HG02852 (cell line): ENCODE results near the gene PCTP.

Experiments used
- ATAC-seq: cut with Tn5 transposase; IDR thresholded peaks from one replicate; pipeline ENCODE4 v1.9.1; 2021; ENCODE audit warnings: mild to moderate bottlenecking, moderate library complexity; ENCODE audit not compliant: unreplicated experiment

PCTP gene

DNA sequence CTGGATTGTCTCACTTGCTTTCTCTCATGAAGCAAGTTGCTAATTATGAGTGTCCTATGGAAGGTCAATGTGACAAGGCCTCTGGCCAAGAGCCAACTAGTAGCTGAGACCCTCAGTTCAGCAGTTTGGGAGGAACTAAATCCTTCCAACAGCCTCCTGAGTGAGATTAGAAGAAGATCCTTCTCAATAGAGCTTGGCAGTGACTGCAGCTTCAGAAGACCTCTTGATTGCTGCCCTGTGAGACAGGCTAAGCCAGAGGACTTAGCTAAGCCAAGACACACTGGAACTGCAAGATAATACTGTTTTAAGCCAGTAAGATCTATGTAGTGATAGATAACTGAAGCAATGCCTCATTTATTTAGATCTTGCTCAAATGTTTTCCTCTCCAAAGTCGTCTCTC, 34.3 kb downstream of the PCTP start:
- no peak for ATAC-seq

- ATAC-seq = no peak
Measured at GRCh38 chr17:55793272-55793671, 42.4 kb downstream of the PCTP start.

GRCh38 chr17:55794725-55795482, 44.1 kb downstream of the PCTP start:
- ATAC-seq = no peak

- no peak for ATAC-seq
Measured at GRCh38 chr17:55806745-55807495, 56.1 kb downstream of the PCTP start.

DNA sequence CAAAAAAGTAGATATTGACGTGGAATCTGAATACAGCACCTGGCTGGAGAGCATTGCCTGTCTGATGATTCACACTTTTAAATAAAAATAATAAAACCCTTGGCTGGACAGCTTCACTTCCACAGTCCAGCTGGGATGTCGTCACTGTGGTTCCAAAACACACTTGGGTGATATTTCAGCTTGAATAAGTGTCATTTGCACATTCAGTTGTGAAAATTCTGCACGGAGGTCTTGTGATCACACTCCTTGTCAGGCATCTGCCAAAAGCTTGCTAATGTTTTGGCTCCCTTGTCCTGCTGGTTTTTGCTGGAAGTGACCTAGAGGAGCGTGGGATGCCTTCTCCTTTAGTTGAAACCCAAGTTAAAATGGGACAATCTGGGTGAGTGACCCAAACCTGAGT, 60.7 kb downstream of the PCTP start:
- ATAC-seq = no peak

DNA sequence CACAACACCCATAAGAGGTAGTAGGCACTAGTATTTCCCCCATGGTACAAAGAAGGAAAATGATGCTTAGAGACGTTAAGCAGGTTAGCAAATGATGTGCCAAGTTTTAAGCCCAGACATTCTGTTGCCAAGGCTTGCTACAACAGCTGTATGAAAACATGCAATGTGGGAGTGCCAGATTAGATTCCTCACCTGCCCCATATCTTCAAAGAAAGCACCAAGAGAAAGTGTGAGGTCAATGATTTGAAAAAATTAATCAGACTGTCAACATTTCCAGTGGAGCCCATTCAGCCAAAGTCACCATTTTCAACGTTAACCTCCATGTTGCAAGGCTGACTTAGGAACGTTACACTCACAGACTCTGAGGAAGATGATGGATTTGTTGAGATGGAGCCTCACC, 61.5 kb downstream of the PCTP start:
- no peak for ATAC-seq

DNA sequence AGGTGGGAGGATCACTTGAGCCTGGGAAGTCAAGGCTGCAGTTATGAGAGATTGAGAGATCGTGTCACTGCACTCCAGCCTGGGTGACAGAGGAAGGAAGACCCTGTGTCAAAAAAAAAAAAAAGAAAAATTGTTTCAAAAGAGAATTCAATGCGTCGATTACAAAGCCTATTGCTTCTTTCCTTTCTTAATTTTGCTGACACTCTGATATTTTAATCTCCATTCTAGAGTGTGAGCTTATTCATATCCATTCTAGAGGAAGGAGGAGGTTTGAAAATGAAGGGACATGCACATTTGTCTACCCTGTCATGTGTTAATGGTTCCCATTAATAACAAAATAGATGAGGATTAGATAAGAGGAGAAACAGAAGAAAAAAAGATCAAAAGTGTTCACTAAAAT, 63.1 kb downstream of the PCTP start:
- no peak for ATAC-seq

- no peak for ATAC-seq
Measured at GRCh38 chr17:55814377-55814776, 63.5 kb downstream of the PCTP start.

DNA sequence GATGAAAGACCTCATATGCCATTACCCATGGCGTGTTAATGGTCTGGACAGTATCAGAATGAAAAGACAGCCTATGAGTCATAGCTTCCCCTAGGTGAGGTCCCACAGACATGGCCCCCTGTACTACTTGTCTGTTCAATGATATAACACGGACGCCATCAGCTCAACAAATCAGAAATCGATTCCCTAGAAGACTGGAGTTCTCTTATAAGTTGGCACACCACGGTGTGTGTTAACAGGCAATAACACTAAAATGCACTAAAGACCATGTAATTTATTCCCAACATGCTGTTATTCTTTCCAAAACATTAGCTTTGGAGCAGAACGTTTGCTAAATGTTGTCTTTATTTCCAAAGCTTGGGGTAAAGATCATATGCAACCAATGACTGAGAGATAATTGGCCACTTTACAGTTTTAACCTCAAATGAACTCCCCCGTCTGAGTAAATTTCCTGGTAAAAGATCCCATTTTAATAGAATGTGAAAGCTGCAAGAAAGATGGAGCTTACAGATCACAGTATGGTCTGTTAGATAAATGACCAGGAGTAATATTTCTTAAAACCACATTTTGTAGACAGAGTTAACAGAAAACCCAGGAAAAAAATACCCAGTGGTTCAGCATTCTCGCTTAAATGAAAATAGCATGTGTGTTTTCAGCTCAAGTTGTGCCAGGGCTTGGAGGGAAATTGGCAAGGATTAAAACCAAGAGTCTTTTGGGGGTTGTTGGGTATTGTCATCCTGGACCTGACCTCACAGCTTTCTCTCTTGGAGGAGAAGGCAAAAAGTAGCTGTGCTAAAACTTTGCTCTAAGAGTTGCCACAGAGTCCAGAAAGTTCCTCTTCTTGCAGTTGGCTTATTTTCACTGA, 65.9 kb downstream of the PCTP start:
- no peak for ATAC-seq

DNA sequence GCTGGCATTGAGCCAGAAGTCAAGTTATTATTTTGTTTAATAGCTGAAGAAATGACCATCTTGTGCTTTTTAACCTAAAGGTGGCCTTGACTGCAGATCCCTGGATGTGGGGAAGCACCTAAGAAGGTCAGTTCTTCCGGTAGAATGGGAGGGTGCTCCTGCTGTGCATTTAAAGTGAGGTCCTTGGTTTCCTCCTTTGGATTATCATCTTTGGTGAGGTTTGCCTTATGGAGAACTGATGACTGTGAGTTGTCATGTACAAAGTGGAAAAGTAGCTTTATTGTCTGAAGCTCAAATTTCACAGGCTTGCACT, 66.5 kb downstream of the PCTP start:
- ATAC-seq = no peak

DNA sequence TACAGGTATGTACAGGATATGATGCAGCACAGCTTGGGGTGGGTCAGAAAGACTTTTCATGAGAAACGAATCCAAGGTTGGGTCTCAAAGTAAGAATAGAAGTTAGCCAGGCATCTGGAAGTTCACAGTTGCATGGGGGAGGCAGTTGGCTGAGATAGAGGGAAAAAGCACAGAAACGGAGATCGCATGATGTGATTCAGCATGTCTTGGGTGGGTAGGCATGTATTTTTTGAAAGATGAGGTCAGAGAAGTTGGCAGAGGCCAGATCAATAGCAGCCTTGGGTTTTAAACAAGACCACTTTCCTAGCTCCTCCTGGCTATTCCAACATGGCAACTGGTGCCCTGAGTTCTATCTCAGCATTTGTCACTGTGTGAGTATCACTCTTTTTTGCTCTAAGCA, 67.2 kb downstream of the PCTP start:
- no peak for ATAC-seq

DNA sequence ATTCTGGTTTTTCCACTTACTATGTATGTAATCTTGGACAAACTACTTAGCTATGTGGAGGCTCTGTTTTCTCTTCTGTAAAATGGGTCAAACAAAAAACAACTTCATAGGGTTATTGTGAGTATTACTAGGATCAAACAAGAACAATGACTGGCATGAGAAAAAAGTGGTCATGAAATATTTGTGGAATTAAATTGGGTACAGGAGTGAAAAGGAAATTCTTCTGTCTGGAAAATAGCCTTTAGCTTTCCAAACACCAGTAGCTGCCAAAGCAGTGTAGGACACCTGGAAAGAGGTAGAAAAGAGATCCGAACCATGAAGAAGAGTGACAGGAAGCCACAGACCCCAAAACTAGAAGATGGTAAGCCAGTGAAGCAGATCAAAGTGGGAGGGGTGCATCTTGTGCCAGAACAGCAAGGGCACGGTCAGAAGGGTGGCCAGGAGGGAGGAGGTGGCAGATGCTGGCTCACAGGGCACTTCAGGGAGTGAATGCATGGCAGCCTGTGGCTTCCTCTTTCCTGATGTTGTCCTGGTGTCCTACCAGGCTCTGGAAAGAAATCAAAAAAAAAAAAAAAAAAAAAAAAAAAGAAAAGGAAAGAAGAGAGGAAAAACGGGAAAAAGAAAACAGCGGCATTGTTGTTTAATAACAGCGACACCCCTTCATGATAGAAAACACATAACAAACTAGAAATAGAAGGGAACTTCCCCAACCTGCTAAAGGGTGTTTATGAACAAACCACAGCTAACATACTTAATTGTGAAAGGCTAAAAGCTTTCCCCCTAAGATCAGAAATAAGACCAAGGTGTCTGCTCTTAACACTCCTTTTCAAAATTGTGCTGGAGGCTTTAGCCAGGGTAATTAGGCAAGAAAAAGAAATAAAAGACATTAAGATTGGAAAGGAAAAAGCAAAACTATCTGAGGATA, 67.9 kb downstream of the PCTP start:
- ATAC-seq = no peak

DNA sequence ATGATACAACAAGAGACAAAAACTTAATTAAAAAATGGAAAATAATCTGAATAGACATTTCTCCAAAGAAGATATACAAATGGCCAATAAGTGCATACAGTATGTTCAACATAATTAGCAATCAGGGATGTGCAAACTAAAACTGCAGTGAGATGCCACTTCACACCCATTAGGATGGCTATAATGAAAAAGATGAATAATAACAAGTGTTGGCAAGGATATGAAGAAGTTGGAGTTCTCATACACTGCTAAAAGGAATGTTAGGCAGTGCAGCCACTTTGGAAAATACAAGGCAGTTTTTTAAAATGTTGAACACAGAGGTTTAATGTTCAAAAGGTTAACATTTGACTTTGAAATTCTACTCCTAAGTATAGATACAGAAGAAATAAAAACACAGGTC, 69.8 kb downstream of the PCTP start:
- ATAC-seq = no peak

DNA sequence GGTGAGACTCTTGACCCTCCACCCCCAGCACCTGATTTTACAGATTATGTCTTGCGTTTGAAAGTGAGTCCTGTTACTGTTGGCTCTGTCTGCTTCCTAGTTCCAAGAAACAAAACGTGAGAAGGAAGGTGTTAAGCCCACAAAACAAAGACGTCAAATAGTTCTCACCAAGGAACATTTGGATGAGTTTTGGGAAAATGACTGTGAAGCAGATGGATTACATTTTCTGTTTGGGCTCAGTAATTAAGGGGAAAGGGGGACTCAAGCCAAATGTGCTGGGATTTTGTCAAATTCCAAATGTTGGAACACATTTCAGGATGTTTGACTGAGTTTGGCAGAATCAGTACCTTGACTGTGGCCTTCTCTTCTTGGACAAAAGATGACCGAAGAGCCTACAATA, 71.2 kb downstream of the PCTP start:
- no peak for ATAC-seq

DNA sequence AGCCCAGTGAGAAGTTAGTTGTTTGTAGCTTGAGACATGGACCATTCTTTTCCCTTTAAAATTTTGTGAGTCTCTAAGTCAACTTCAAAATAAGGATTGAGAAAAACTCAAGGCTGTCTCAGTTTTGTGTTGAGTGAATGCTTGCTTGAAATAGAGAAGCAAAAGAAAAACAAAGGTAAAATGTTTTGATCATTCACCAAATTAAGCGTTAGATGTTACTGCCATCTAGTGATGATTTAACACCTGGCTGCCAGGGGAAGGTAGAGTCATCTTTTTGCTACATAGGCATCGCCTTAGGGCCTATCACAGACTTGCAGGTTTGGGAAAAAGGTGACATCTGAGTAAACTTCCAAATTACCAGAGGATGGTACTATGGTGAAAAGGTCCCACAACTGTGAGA, 74.4 kb downstream of the PCTP start:
- ATAC-seq = no peak
